CD4-positive, alpha-beta T cell (primary cell): ENCODE results near the gene PTPRN2. TPM values are rescaled to one million over a fixed set of nuclear protein-coding genes. Genes with fewer than 3 reads are reported as not detected.

Source experiments
- ATAC-seq: fragments of 200-7000 bp; cut with Tn5 transposase; one replicate; pipeline ENCODE4 v1.10.0; 2022; ENCODE audit warnings: mild to moderate bottlenecking; ENCODE audit not compliant: poor library complexity
- CTCF ChIA-PET: fragments of 350-600 bp; sonication (Branson Sonifier 250); formaldehyde crosslinking; loops from one replicate; lab custom pipeline; 2021; ENCODE audit warnings: antibody characterized with exemption, inconsistent platforms; lab: Charles Lee
- POLR2A ChIA-PET: fragments of 350-600 bp; sonication (Branson Sonifier 250); formaldehyde crosslinking; loops from one replicate; lab custom pipeline; 2021; ENCODE audit warnings: antibody characterized with exemption, inconsistent platforms; lab: Charles Lee
- DNase-seq, 14 experiments: peaks; one replicate each; pipeline ENCODE4 v3.0.0-alpha.2; 2013 to 2020; ENCODE audit warnings: mixed read lengths in 2 of 14
- H3K27ac ChIP-seq, 2 donors: one replicate each; pipeline versions ENCODE4 v1.5.1 to v1.7.0; 2013; ENCODE audit warnings: low read length in 2 of 2, low read depth in 1 of 2, mild to moderate bottlenecking in 1 of 2
- H3K27me3 ChIP-seq, 2 experiments: 1 replicate in 1 of 2; 2 replicates in 1 of 2; pipeline versions ENCODE4 v1.6.1 to v1.7.0; 2013; ENCODE audit warnings: low read length in 2 of 2, control low read depth in 1 of 2, mild to moderate bottlenecking in 1 of 2, moderate library complexity in 1 of 2; ENCODE audit not compliant: insufficient read depth in 2 of 2, control insufficient read depth in 1 of 2
- H3K36me3 ChIP-seq: one replicate; pipeline ENCODE4 v1.6.1; 2013; ENCODE audit warnings: low read length, control low read depth; ENCODE audit not compliant: insufficient read depth
- H3K4me1 ChIP-seq: one replicate; pipeline ENCODE4 v1.6.1; 2013; ENCODE audit warnings: low read length, control low read depth; ENCODE audit not compliant: insufficient read depth
- H3K4me3 ChIP-seq: one replicate; pipeline ENCODE4 v1.5.1; 2013; ENCODE audit warnings: mild to moderate bottlenecking, low read length, moderate library complexity
- H3K9me3 ChIP-seq, 2 experiments: 1 replicate in 1 of 2; 2 replicates in 1 of 2; pipeline versions ENCODE4 v1.6.1 to v1.7.0; 2013; ENCODE audit warnings: low read length in 2 of 2, mild to moderate bottlenecking in 2 of 2, control low read depth in 1 of 2, moderate library complexity in 1 of 2; ENCODE audit not compliant: control insufficient read depth in 1 of 2, insufficient read depth in 1 of 2
- H3K27ac Mint-ChIP-seq: one replicate; pipeline ENCODE4 v1.8.0; 2020; ENCODE audit warnings: mixed read lengths
- H3K27me3 Mint-ChIP-seq: one replicate; pipeline ENCODE4 v1.8.0; 2021; ENCODE audit warnings: mixed read lengths
- H3K36me3 Mint-ChIP-seq: one replicate; pipeline ENCODE4 v1.8.0; 2021; ENCODE audit warnings: low read depth, mixed read lengths
- H3K4me1 Mint-ChIP-seq: one replicate; pipeline ENCODE4 v1.8.0; 2021; ENCODE audit warnings: low read depth, mixed read lengths
- H3K4me3 Mint-ChIP-seq: one replicate; pipeline ENCODE4 v1.8.0; 2020; ENCODE audit warnings: mild to moderate bottlenecking, mixed read lengths
- H3K9me3 Mint-ChIP-seq: one replicate; pipeline ENCODE4 v1.8.0; 2020; ENCODE audit warnings: mixed read lengths
- intact Hi-C, 2 experiments: fragments of 100-400 bp; cut with DNase I in 1 of 2; cut with micrococcal nuclease in 1 of 2; formaldehyde crosslinking; loops; one replicate each; pipeline versions ENCODE4 v1.15.1 to v1.9.0; 2023 to 2025; cut with DNase I, micrococcal nuclease
- total RNA-seq, 174 experiments: library from RNA in 2 of 174; stranded (reverse) in 2 of 174; gene quantifications; one replicate each; pipeline ENCODE4 v1.2.3 and lab custom pipeline; 2021 to 2026
- TF ChIP-seq, protein P1 (sequence below): fragments of 200-600 bp; IDR thresholded peaks from one replicate; pipeline ENCODE4 v1.8.0; 2022; ENCODE audit warnings: antibody characterized with exemption, mild to moderate bottlenecking

The PTPRN2 gene
- total RNA-seq, 2 experiments from 2014 or later, result 0.34 to 0.44 TPM

DNA sequence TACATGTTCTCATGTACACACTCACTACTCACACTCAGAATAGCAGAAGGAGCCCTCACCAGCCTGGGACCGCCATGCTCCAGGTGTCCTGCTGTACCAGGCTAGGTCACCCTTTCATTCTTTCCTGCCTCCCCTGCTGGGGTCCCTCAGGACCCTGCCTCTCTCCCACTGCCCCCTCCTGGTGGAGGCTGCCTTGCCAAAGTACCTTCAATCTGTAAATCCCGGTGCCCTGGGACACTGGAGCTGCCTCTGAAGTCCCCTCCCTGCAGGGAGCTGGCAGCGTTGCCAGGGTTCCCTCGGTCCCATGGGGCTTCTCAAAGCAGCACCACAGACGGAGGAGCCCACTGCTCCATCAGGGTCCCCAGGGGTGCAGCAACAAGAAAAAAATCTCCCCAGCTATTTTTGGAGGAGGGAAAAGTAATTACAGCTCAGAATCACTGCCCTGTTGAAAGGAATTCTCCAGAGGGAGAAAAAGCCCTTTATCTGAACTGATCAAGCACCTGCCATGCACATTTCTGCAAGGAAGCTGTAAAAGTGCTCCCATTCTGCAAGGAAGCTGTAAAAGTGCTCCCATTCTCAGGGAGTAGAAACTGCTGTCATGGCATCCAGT, 259.9 kb downstream of the PTPRN2 start:
- ATAC-seq (no peak), DNase-seq (no peak)
- Mint-ChIP-seq H3K36me3 (no peaks in the 10 kb centered on the region), H3K27me3 (peaks cover 8% of the 10 kb centered on the region), H3K9me3 (peaks cover 9% of the 10 kb centered on the region), H3K4me3 (no peak overlapping the region), H3K27ac (no peak overlapping the region), H3K4me1 (no peaks in the 10 kb centered on the region)
- no peak overlapping the region for H3K27ac ChIP-seq
- H3K4me3 ChIP-seq, result no peak overlapping the region
- H3K36me3 ChIP-seq, result no peaks in the 10 kb centered on the region
- intact Hi-C loops, result no loop called here
- TF ChIP-seq, protein P1, sequence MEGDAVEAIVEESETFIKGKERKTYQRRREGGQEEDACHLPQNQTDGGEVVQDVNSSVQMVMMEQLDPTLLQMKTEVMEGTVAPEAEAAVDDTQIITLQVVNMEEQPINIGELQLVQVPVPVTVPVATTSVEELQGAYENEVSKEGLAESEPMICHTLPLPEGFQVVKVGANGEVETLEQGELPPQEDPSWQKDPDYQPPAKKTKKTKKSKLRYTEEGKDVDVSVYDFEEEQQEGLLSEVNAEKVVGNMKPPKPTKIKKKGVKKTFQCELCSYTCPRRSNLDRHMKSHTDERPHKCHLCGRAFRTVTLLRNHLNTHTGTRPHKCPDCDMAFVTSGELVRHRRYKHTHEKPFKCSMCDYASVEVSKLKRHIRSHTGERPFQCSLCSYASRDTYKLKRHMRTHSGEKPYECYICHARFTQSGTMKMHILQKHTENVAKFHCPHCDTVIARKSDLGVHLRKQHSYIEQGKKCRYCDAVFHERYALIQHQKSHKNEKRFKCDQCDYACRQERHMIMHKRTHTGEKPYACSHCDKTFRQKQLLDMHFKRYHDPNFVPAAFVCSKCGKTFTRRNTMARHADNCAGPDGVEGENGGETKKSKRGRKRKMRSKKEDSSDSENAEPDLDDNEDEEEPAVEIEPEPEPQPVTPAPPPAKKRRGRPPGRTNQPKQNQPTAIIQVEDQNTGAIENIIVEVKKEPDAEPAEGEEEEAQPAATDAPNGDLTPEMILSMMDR, result no peak
- ChIA-PET POLR2A (no interaction called here), CTCF (no interaction called here)
- H3K4me1 ChIP-seq, result no peaks in the 10 kb centered on the region
- H3K27me3 ChIP-seq, result no peaks in the 10 kb centered on the region
- peaks cover 0 to 50% of the 10 kb centered on the region in 2 experiments for H3K9me3 ChIP-seq

DNA sequence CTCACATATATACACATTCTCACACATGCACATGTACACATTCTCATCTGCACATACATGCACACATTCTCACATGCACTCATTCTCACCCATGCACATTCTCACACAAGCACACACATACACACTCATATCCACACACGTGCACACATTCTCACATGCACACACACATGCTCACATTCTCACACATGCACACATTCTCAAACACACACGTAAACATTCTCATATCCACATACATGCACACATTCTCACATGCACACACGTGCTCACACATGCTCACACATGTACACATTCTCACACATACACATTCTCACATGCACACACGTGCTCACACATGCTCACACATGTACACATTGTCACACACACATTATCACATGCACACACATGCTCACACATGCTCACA, 260.6 kb downstream of the PTPRN2 start:
- ATAC-seq, result no peak
- no peak overlapping the region for H3K27ac ChIP-seq
- Mint-ChIP-seq H3K4me1 (no peaks in the 10 kb centered on the region), H3K9me3 (peaks cover 9% of the 10 kb centered on the region), H3K27ac (no peak overlapping the region), H3K4me3 (no peak overlapping the region), H3K27me3 (peaks cover 8% of the 10 kb centered on the region), H3K36me3 (no peaks in the 10 kb centered on the region)
- no peaks in the 10 kb centered on the region for H3K27me3 ChIP-seq
- ChIA-PET POLR2A (no interaction called here), CTCF (no interaction called here)
- no peaks in the 10 kb centered on the region for H3K4me1 ChIP-seq
- H3K4me3 ChIP-seq, result no peak overlapping the region
- TF ChIP-seq, protein P1, result no peak
- H3K9me3 ChIP-seq, result peaks cover 0 to 57% of the 10 kb centered on the region in 2 experiments
- no peaks in the 10 kb centered on the region for H3K36me3 ChIP-seq
- no peak for DNase-seq
- intact Hi-C loops, result no loop called here

DNA sequence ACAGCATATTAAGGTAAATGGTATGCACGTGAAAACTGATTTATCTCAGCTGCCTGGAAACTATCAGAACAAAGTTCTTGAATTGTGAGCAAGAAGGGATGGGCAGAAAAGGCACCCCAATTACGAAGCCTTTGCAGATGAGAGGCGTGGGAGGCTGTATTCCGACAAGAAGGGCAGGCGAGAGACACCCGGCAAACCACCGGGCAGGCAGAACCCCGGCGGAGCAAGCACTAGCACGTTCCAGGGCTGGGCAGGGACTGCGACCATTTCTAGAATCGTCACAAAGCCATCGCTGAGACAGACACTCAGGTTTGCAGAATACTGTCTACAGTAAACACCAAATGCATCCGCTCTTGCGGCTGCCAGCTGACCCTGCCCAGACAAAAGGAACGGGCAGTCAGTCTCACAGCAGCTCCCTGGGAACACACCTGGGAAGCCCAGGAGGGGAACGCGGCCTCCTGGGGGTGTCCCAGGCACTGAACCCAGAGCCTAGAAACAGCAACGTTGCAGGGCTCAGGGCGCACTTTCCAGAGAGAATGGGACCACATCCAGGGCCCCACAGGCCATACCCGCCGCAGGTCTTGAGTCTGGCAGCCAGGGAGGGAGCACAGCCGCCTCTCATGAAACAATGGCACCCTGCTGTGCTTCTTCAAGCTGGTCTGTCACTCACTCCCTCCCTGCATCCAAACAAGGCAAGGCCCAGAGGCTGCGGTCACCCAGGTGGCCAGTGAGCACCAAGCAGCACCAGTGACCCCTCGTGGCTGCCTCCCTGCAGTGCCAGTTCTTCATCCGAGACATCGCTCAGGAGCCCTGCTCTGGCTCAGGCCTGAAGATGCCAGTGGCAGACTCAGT, 261.9 kb downstream of the PTPRN2 start:
- Mint-ChIP-seq H3K4me1 (no peaks in the 10 kb centered on the region), H3K27ac (no peak overlapping the region), H3K36me3 (no peaks in the 10 kb centered on the region), H3K4me3 (no peak overlapping the region), H3K9me3 (peaks cover 9% of the 10 kb centered on the region), H3K27me3 (peaks cover 8% of the 10 kb centered on the region)
- Histone ChIP-seq H3K4me1 (no peaks in the 10 kb centered on the region), H3K36me3 (no peaks in the 10 kb centered on the region), H3K4me3 (no peak overlapping the region), H3K27ac (no peak overlapping the region), H3K9me3 (peaks cover 0 to 67% of the 10 kb centered on the region in 2 experiments), H3K27me3 (peaks cover 0 to 5% of the 10 kb centered on the region in 2 experiments)
- ChIA-PET CTCF (no interaction called here), POLR2A (no interaction called here)
- DNase-seq (no peak), ATAC-seq (no peak)
- TF ChIP-seq, protein P1, result no peak
- intact Hi-C loops, result no loop called here
